ENCODE data around the gene STXBP5. TPM values are rescaled to one million over a fixed set of nuclear protein-coding genes. Genes with fewer than 3 reads are reported as not detected.

The STXBP5 gene
- total and polyA plus RNA-seq, 9 of the 15 experiments (the other 6 are each of a cell fraction or from before 2014, with no cell fraction given): 23.3 to 172 (median 71.5) TPM

DNA sequence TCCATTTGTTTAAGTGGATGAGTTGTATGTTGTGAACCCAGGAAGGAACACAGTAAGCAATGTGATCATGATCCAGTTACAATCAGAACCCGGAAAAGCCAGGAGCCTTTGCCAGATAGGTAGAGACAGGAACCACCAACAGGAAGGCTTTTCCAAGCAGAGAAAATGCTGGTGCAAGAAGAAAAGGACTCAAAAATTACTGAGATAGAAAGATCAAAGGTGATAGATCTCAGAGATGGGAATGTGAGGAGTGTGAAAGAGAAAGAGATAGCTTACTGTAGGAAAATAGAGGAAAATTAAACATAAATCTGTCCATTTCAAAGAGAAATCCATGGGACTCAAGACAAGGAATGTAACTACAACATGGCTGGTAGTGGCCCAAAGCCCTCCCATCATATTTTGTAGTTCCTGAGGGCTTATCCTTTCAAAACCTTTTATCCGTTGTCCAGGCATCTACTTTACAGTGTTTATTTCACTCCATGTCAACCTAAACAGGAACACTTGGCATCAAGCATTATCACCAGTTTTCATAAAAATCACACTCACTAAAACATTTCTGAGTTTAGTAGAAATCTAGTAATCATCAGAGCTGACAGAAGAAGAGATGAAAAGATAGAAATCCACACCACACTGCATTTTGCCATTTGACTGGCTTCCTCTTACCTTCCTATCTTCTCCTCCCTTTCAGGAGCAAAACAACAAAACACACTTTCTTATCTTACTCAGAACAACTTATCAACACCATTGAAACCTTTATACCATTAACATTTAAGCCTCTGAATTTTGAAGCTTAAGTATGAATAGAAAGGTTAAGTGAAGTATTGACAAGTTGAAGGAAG lies 44.5 kb upstream of the STXBP5 start (continued):
- TF ChIP-seq, protein P1, sequence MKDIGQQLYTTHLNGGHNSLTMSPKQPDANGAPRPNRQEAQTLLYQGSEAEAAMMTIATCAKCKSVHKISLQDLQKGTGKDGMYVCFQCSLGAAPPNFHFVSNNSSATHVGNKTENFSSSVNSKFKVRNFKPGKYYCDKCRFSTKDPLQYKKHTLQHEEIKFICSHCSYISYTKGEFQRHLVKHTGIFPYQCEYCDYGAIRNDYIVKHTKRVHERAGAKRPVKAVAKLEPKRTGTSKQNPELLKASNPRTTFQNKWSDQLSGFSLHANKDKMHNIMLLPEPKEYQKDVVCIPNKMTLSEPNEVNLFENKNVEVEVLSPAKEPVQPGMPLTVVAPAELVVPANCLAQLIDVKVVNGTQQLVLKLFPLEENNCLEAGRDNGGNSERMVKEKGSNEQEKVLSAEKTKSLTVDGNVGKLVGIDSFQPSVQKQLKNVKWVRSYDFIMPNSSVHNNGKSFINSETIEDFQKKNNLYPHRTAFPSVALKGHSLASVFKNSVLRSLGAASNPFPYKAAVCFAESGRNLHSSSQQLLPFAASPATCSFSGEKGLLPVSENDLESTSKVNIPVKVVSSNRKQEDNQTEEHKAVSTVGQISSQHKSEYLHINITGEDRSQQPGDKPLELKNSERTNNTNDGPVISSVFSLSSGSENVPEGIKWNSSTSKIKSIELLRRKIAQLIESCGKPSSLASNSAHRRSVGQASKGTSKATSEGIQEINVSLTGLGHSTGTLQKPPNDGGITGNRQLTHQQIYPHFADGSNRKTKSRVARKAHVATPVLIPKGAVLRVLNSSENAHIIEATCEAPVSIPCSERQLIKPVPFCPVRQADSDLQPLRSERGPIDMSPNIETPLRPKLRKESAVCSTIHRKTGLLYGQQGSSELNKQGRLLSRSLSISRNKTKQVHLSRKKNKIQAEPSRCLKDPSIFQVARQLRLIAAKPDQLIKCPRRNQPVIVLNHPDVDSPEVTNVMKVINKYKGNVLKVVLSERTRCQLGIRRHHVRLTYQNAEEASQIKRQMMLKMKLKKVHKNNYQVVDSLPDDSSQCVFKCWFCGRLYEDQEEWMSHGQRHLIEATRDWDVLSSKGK (CRISPR knock-in tag; IDR thresholded peaks at IDR 0.05): no peak
- TF ChIP-seq, protein P2, sequence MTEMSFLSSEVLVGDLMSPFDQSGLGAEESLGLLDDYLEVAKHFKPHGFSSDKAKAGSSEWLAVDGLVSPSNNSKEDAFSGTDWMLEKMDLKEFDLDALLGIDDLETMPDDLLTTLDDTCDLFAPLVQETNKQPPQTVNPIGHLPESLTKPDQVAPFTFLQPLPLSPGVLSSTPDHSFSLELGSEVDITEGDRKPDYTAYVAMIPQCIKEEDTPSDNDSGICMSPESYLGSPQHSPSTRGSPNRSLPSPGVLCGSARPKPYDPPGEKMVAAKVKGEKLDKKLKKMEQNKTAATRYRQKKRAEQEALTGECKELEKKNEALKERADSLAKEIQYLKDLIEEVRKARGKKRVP (CRISPR knock-in tag; IDR thresholded peaks at IDR 0.05): peak; percentile 45; the same call in 1 of the 2 replicates
- TF ChIP-seq PML (IDR thresholded peaks at IDR 0.05; ENCODE audit: low read length) (peak; percentile 79; the same call in 1 of the 2 replicates), NR2C2 (CRISPR knock-in tag; IDR thresholded peaks at IDR 0.05) (no peak), NR2C2 (tag; IDR thresholded peaks at IDR 0.05) (peak; percentile 55; the same call in 1 of the 2 replicates), BCOR (IDR thresholded peaks at IDR 0.05) (0 out of 2 replicates have a peak, but pooled peaks have one; percentile 6), HDAC3 (IDR thresholded peaks at IDR 0.05; ENCODE audit: borderline replicate concordance, partially characterized antibody) (peak; percentile 50), ZNF764 (CRISPR knock-in tag; IDR thresholded peaks at IDR 0.05; ENCODE audit: low read depth) (no peak), GTF2A2 (tag; IDR thresholded peaks at IDR 0.05) (peak; percentile 70; the same call in 1 of the 2 replicates), MED1 (CRISPR knock-in tag; IDR thresholded peaks at IDR 0.05; ENCODE audit: borderline replicate concordance) (no peak), RBBP5 (IDR thresholded peaks at IDR 0.05; ENCODE audit: borderline replicate concordance, insufficient read depth, low read length, poor library complexity, severe bottlenecking) (no peak), ZNF644 (tag; IDR thresholded peaks at IDR 0.05; ENCODE audit: low read depth) (peak; percentile 72), NFRKB (IDR thresholded peaks at IDR 0.05; ENCODE audit: low read depth) (peak; percentile 89; the same call in 1 of the 2 replicates), STAG1 (CRISPR knock-in tag; IDR thresholded peaks at IDR 0.05; ENCODE audit: borderline replicate concordance) (no peak), TBL1XR1 (IDR thresholded peaks at IDR 0.05; ENCODE audit: low read length in 2 of 2) (no peak), ZNF717 (CRISPR knock-in tag; IDR thresholded peaks at IDR 0.05) (no peak), ETS2 (tag; IDR thresholded peaks at IDR 0.05; ENCODE audit: borderline replicate concordance, poor library complexity, severe bottlenecking) (no peak)
- TF ChIP-seq, protein P3, sequence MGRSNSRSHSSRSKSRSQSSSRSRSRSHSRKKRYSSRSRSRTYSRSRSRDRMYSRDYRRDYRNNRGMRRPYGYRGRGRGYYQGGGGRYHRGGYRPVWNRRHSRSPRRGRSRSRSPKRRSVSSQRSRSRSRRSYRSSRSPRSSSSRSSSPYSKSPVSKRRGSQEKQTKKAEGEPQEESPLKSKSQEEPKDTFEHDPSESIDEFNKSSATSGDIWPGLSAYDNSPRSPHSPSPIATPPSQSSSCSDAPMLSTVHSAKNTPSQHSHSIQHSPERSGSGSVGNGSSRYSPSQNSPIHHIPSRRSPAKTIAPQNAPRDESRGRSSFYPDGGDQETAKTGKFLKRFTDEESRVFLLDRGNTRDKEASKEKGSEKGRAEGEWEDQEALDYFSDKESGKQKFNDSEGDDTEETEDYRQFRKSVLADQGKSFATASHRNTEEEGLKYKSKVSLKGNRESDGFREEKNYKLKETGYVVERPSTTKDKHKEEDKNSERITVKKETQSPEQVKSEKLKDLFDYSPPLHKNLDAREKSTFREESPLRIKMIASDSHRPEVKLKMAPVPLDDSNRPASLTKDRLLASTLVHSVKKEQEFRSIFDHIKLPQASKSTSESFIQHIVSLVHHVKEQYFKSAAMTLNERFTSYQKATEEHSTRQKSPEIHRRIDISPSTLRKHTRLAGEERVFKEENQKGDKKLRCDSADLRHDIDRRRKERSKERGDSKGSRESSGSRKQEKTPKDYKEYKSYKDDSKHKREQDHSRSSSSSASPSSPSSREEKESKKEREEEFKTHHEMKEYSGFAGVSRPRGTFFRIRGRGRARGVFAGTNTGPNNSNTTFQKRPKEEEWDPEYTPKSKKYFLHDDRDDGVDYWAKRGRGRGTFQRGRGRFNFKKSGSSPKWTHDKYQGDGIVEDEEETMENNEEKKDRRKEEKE (IDR thresholded peaks at IDR 0.05; ENCODE audit: borderline replicate concordance in 1 of 2, control insufficient read depth in 1 of 2, low read depth in 2 of 2, low read length in 1 of 2): no peak

All from K562 (cell line).